ENCODE data around the gene ADAM11. TPM values are rescaled to one million over a fixed set of nuclear protein-coding genes. Genes with fewer than 3 reads are reported as not detected.
A peak's percentile ranks its signal among the peaks of the same experiment; 100 is the strongest.

The ADAM11 gene
- polyA plus RNA-seq, 2 of the 4 experiments (the other 2 are of a cell fraction): 0.75 to 2.1 TPM

- no peak for TF ChIP-seq HEYL (CRISPR knock-in tag; IDR thresholded peaks at IDR 0.05)
- no peak for TF ChIP-seq EHMT2 (IDR thresholded peaks at IDR 0.05; ENCODE audit: low read depth)
- TF ChIP-seq POLR2A (IDR thresholded peaks at IDR 0.05; ENCODE audit: low read length): peak; percentile 72
- no peak for TF ChIP-seq GATA3 (IDR thresholded peaks at IDR 0.05; ENCODE audit: borderline replicate concordance)
- no peak for TF ChIP-seq EHF (CRISPR knock-in tag; IDR thresholded peaks at IDR 0.05)
- no peak for TF ChIP-seq NFE2L2 (conservative IDR thresholded peaks at IDR 0.05; ENCODE audit: low read length)
- no peak for TF ChIP-seq POLR2AphosphoS2 (conservative IDR thresholded peaks at IDR 0.05; ENCODE audit: low read length)
- TF ChIP-seq JUN (IDR thresholded peaks at IDR 0.05): peak in 1 of 2 experiments; percentile 84; a peak in 2 of 5 replicates
- no peak for TF ChIP-seq RCOR1 (IDR thresholded peaks at IDR 0.05; ENCODE audit: low read depth, low read length)
- TF ChIP-seq SMC3 (IDR thresholded peaks at IDR 0.05): no peak
- no peak for TF ChIP-seq ZC3H11A (IDR thresholded peaks at IDR 0.05)
- TF ChIP-seq RFX5 (IDR thresholded peaks at IDR 0.05): no peak
- TF ChIP-seq BHLHE40 (IDR thresholded peaks at IDR 0.05; ENCODE audit: low read depth, low read length): no peak
- TF ChIP-seq ELK1 (IDR thresholded peaks at IDR 0.05; ENCODE audit: low read depth, low read length): no peak
- TF ChIP-seq REST (IDR thresholded peaks at IDR 0.05): no peak
- no peak for TF ChIP-seq ATOH8 (CRISPR knock-in tag; IDR thresholded peaks at IDR 0.05; ENCODE audit: low read depth)
- no peak for TF ChIP-seq CEBPB (IDR thresholded peaks at IDR 0.05)
- no peak for TF ChIP-seq RAD21 (conservative IDR thresholded peaks at IDR 0.05 in 1 of 2, IDR thresholded peaks at IDR 0.05 in 1 of 2)
- TF ChIP-seq JUNB (IDR thresholded peaks at IDR 0.05): no peak
- TF ChIP-seq EP300 (IDR thresholded peaks at IDR 0.05): no peak
- no peak for TF ChIP-seq TP53 (CRISPR knock-in tag; IDR thresholded peaks at IDR 0.05)
- no peak for TF ChIP-seq HOXB13 (CRISPR knock-in tag; IDR thresholded peaks at IDR 0.05; ENCODE audit: low read depth)
- peak; percentile 67; the same call in 1 of the 2 replicates for TF ChIP-seq TFCP2L1 (CRISPR knock-in tag; IDR thresholded peaks at IDR 0.05)
- TF ChIP-seq NR3C1 (IDR thresholded peaks at IDR 0.05): no peak
- TF ChIP-seq USF2 (IDR thresholded peaks at IDR 0.05): no peak
- TF ChIP-seq HMGXB4 (CRISPR knock-in tag; IDR thresholded peaks at IDR 0.05; ENCODE audit: borderline replicate concordance): no peak; the same call in 1 of the 2 replicates
- no peak for TF ChIP-seq MAFK (IDR thresholded peaks at IDR 0.05; ENCODE audit: partially characterized antibody)
- TF ChIP-seq RNF2 (IDR thresholded peaks at IDR 0.05; ENCODE audit: borderline replicate concordance, low read depth): no peak
- TF ChIP-seq HDAC2 (IDR thresholded peaks at IDR 0.05): peak; percentile 31; the same call in 1 of the 2 replicates
- TF ChIP-seq MAX (IDR thresholded peaks at IDR 0.05): 0 out of 2 replicates have a peak, but pooled peaks have one; percentile 38
- no peak for TF ChIP-seq HES2 (IDR thresholded peaks at IDR 0.05)
Observed at GRCh38 chr17:44829523-44830358, 71.0 kb downstream of the ADAM11 start, which contains the start of gene GJC1 (continued).

Measured in A549 (cell line).